ENCODE results near the gene ARHGAP28. TPM values are rescaled to one million over a fixed set of nuclear protein-coding genes. Genes with fewer than 3 reads are reported as not detected.
"Not testable (repeated sequence)": the region's sequence is repeated elsewhere in the genome, so short reads cannot be mapped to it uniquely, and the experiment has no call there.

Gene ARHGAP28
- total RNA-seq, 1 experiment from 2014 or later = 9.2 TPM

- Mint-ChIP-seq H3K9me3 (no peaks in the 10 kb centered on the region), H3K27ac (peak overlapping the region in 1 of 3 experiments; percentile 54; a peak in 2 of 7 replicates), H3K36me3 (ENCODE audit: insufficient read depth in 1 of 3, low read depth in 3 of 3) (peaks cover 4 to 12% (median 10%) of the 10 kb centered on the region in 3 experiments; a peak in 6 of 7 replicates), H3K4me3 (no peak overlapping the region), H3K4me1 (no peaks in the 10 kb centered on the region), H3K27me3 (ENCODE audit: low read depth) (no peaks in the 10 kb centered on the region)
- Histone ChIP-seq H2BK15ac (ENCODE audit: low read depth, low read length) (no peak overlapping the region), H3K4me1 (ENCODE audit: insufficient read depth, low read length) (no peaks in the 10 kb centered on the region), H3K14ac (ENCODE audit: insufficient read depth, low read length) (no peak overlapping the region), H2BK12ac (ENCODE audit: insufficient read length, low read depth, low read length) (no peak overlapping the region), H4K20me1 (ENCODE audit: control insufficient read depth, insufficient read depth, insufficient read length) (no peaks in the 10 kb centered on the region), H4K8ac (replicated peaks; ENCODE audit: insufficient read length, low read depth, low read length) (no peak overlapping the region), H2BK120ac (ENCODE audit: low read depth, low read length, poor library complexity, severe bottlenecking) (no peak overlapping the region), H2BK20ac (ENCODE audit: low read depth, low read length, poor library complexity, severe bottlenecking) (no peak overlapping the region), H3K27ac (ENCODE audit: insufficient read length, low read depth, low read length) (no peak overlapping the region), H3K4me2 (ENCODE audit: insufficient read depth, insufficient read length, low read length) (no peak overlapping the region), H4K91ac (ENCODE audit: insufficient read length, low read depth, low read length) (no peak overlapping the region), H3K23ac (ENCODE audit: insufficient read length, low read depth, low read length) (no peak overlapping the region), H3K27me3 (ENCODE audit: insufficient read depth, low read length) (no peaks in the 10 kb centered on the region), H3K18ac (ENCODE audit: insufficient read length, low read depth, low read length) (no peak overlapping the region), H2BK5ac (ENCODE audit: insufficient read length, low read length) (no peak overlapping the region), H3K4ac (ENCODE audit: low read depth, low read length) (no peak overlapping the region), H3K79me1 (ENCODE audit: insufficient read depth, low read depth, low read length, poor library complexity, severe bottlenecking) (no peaks in the 10 kb centered on the region), H3K23me2 (ENCODE audit: insufficient read length, low read depth, low read length, poor library complexity, severe bottlenecking) (no peaks in the 10 kb centered on the region), H3K9me3 (ENCODE audit: control insufficient read depth, low read depth, low read length) (no peaks in the 10 kb centered on the region), H2AK5ac (ENCODE audit: insufficient read length, low read length) (no peak overlapping the region), H3K56ac (ENCODE audit: insufficient read length, low read depth, low read length) (no peak overlapping the region), H2AFZ (ENCODE audit: low read length) (no peak overlapping the region), H3T11ph (ENCODE audit: low read length) (no peak overlapping the region), H3K9ac (ENCODE audit: extremely low read depth, insufficient read length, low read length) (no peak overlapping the region), H3K79me2 (ENCODE audit: insufficient read depth, low read length) (no peaks in the 10 kb centered on the region), H4K5ac (ENCODE audit: insufficient read length, low read depth, low read length) (no peak overlapping the region)
- no CpG with 5 or more reads among the region's 7 CpGs for WGBS (ENCODE audit: extremely low coverage, insufficient read length, low lambda C conversion rate)
- TF ChIP-seq CTCF (conservative IDR thresholded peaks at IDR 0.05) = no peak
- DNase-seq = no peak
These were observed 208.5 kb downstream of the ARHGAP28 start for GRCh38 chr18:6938003-6938402.

- not testable (repeated sequence) for H2AFZ ChIP-seq (ENCODE audit: low read length); H3K23ac ChIP-seq (ENCODE audit: insufficient read length, low read depth, low read length); H3K9me3 ChIP-seq (ENCODE audit: control insufficient read depth, low read depth, low read length); H2BK15ac ChIP-seq (ENCODE audit: low read depth, low read length); H3T11ph ChIP-seq (ENCODE audit: low read length); H3K4ac ChIP-seq (ENCODE audit: low read depth, low read length); H3K79me2 ChIP-seq (ENCODE audit: insufficient read depth, low read length); H3K4me2 ChIP-seq (ENCODE audit: insufficient read depth, insufficient read length, low read length); H2BK5ac ChIP-seq (ENCODE audit: insufficient read length, low read length); H2BK20ac ChIP-seq (ENCODE audit: low read depth, low read length, poor library complexity, severe bottlenecking); H2BK120ac ChIP-seq (ENCODE audit: low read depth, low read length, poor library complexity, severe bottlenecking); H3K27ac Mint-ChIP-seq; H3K4me1 ChIP-seq (ENCODE audit: insufficient read depth, low read length); H3K4me3 Mint-ChIP-seq; H3K27me3 ChIP-seq (ENCODE audit: insufficient read depth, low read length); H3K27ac ChIP-seq (ENCODE audit: insufficient read length, low read depth, low read length); H3K4me1 Mint-ChIP-seq; H4K20me1 ChIP-seq (ENCODE audit: control insufficient read depth, insufficient read depth, insufficient read length); H3K23me2 ChIP-seq (ENCODE audit: insufficient read length, low read depth, low read length, poor library complexity, severe bottlenecking); H3K9me3 Mint-ChIP-seq; H3K9ac ChIP-seq (ENCODE audit: extremely low read depth, insufficient read length, low read length); H2AK5ac ChIP-seq (ENCODE audit: insufficient read length, low read length); H4K8ac ChIP-seq (replicated peaks; ENCODE audit: insufficient read length, low read depth, low read length); H4K5ac ChIP-seq (ENCODE audit: insufficient read length, low read depth, low read length); H4K91ac ChIP-seq (ENCODE audit: insufficient read length, low read depth, low read length); H3K18ac ChIP-seq (ENCODE audit: insufficient read length, low read depth, low read length); H2BK12ac ChIP-seq (ENCODE audit: insufficient read length, low read depth, low read length); H3K27me3 Mint-ChIP-seq (ENCODE audit: low read depth); H3K56ac ChIP-seq (ENCODE audit: insufficient read length, low read depth, low read length); DNase-seq; H3K79me1 ChIP-seq (ENCODE audit: insufficient read depth, low read depth, low read length, poor library complexity, severe bottlenecking); H3K14ac ChIP-seq (ENCODE audit: insufficient read depth, low read length)
- H3K36me3 Mint-ChIP-seq (ENCODE audit: insufficient read depth in 1 of 3, low read depth in 3 of 3) = peaks cover 4 to 15% (median 13%) of the 10 kb centered on the region in 3 experiments; a peak in 6 of 7 replicates
- no CpG with 5 or more reads among the region's 2 CpGs for WGBS (ENCODE audit: extremely low coverage, insufficient read length, low lambda C conversion rate)
These were observed 208.9 kb downstream of the ARHGAP28 start for GRCh38 chr18:6938403-6938802.
